HEK293 (cell line): Measurements from ENCODE around the gene KDM2B.

Source experiments
- GLI2 ChIP-seq: fragments of 450-650 bp; formaldehyde crosslinking; IDR thresholded peaks from 2 replicates; pipeline ENCODE4; 2017; ENCODE audit warnings: missing biosample characterization, missing genetic modification characterization, low read depth, borderline replicate concordance
- SP7 ChIP-seq: fragments of 450-650 bp; formaldehyde crosslinking; IDR thresholded peaks from 2 replicates; pipeline ENCODE4 v1.5.1; 2016; ENCODE audit warnings: missing biosample characterization, missing genetic modification characterization
- ZBTB7A ChIP-seq: fragments of 450-650 bp; formaldehyde crosslinking; IDR thresholded peaks from 2 replicates; pipeline ENCODE4 v1.5.1; 2016; ENCODE audit warnings: low read depth, missing biosample characterization, missing genetic modification characterization
- ZNF138 ChIP-seq: fragments of 450-650 bp; formaldehyde crosslinking; IDR thresholded peaks from 2 replicates; pipeline ENCODE4 v1.5.1; 2016; ENCODE audit warnings: missing biosample characterization, missing genetic modification characterization, borderline replicate concordance
- ZNF23 ChIP-seq: fragments of 450-650 bp; formaldehyde crosslinking; IDR thresholded peaks from 2 replicates; pipeline ENCODE4 v1.5.1; 2016; ENCODE audit warnings: missing biosample characterization, missing genetic modification characterization, borderline replicate concordance
- ZNF274 ChIP-seq, 2 experiments: fragments of 200-500 bp in 1 of 2; fragments of 450-650 bp in 1 of 2; sonication (Bioruptor generic) in 1 of 2; formaldehyde crosslinking in 1 of 2; IDR thresholded peaks; 2 replicates each; pipeline versions ENCODE4 v1.5.1 to v1.6.1; 2014 to 2016; ENCODE audit warnings: borderline replicate concordance in 1 of 2, inconsistent platforms in 1 of 2, low read length in 1 of 2, missing biosample characterization in 1 of 2, missing genetic modification characterization in 1 of 2
- ZNF629 ChIP-seq: fragments of 450-650 bp; formaldehyde crosslinking; IDR thresholded peaks from 2 replicates; pipeline ENCODE4 v1.5.1; 2017; ENCODE audit warnings: missing biosample characterization, missing genetic modification characterization
- ZNF670 ChIP-seq: fragments of 450-650 bp; formaldehyde crosslinking; IDR thresholded peaks from 2 replicates; pipeline ENCODE4 v1.5.1; 2016; ENCODE audit warnings: missing biosample characterization, missing genetic modification characterization, low read depth
- TF ChIP-seq, protein P1 (sequence below): fragments of 450-650 bp; formaldehyde crosslinking; IDR thresholded peaks from 2 replicates; pipeline ENCODE4 v1.5.1; 2017; ENCODE audit warnings: missing biosample characterization, mild to moderate bottlenecking, missing genetic modification characterization, moderate library complexity
- TF ChIP-seq, protein P2 (sequence below): fragments of 450-650 bp; formaldehyde crosslinking; IDR thresholded peaks from 2 replicates; pipeline ENCODE4 v1.5.1; 2016; ENCODE audit warnings: missing biosample characterization, missing genetic modification characterization
- TF ChIP-seq, protein P3 (sequence below): fragments of 450-650 bp; formaldehyde crosslinking; IDR thresholded peaks from 2 replicates; pipeline ENCODE4 v1.5.1; 2016; ENCODE audit warnings: missing biosample characterization, missing genetic modification characterization
- TF ChIP-seq, protein P4 (sequence below): fragments of 450-650 bp; formaldehyde crosslinking; IDR thresholded peaks from 2 replicates; pipeline ENCODE4 v1.5.1; 2016; ENCODE audit warnings: missing biosample characterization, missing genetic modification characterization
- TF ChIP-seq, protein P5 (sequence below): sonication (generic); formaldehyde crosslinking; IDR thresholded peaks from 2 replicates; pipeline ENCODE4 v1.8.1; 2022; ENCODE audit warnings: mild to moderate bottlenecking, moderate library complexity, missing genetic modification reagents
- TF ChIP-seq, protein P6 (sequence below): fragments of 450-650 bp; formaldehyde crosslinking; IDR thresholded peaks from 2 replicates; pipeline ENCODE4 v1.5.1; 2017; ENCODE audit warnings: missing biosample characterization, missing genetic modification characterization

DNA sequence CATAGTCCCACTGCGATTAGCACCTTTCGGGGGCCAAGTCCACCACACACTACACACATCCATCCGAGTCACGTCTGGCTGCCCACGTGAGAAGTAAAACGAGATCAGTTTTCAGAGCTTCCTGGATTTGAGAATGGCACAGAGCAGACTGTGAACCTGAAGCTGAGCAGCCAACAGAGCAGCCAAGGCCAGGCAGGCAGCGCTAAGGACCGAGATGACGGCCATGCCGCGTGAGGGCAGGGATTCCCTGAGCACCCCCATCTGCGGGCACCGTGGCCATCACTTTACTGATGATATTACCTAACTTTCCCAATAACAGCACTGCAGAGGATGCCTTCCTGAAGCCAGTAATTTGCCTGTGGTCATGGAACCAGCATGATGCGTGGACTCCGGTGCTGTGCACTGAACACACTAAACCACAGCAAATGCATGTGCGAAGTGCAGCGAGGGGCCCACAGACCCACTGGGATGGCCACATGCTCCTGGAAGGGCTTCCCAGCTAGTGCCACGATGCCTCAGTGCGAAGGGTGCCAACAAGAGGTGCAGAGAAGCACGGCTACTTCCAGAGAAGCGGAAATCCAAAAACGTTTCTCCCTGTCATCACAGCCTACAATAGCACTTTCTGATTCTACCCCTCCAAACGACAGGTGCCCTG, 124.9 kb downstream of the KDM2B start:
- TF ChIP-seq, protein P1, sequence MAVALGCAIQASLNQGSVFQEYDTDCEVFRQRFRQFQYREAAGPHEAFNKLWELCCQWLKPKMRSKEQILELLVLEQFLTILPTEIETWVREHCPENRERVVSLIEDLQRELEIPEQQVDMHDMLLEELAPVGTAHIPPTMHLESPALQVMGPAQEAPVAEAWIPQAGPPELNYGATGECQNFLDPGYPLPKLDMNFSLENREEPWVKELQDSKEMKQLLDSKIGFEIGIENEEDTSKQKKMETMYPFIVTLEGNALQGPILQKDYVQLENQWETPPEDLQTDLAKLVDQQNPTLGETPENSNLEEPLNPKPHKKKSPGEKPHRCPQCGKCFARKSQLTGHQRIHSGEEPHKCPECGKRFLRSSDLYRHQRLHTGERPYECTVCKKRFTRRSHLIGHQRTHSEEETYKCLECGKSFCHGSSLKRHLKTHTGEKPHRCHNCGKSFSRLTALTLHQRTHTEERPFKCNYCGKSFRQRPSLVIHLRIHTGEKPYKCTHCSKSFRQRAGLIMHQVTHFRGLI (tag by site-specific recombination), result no peak
- TF ChIP-seq, protein P2, sequence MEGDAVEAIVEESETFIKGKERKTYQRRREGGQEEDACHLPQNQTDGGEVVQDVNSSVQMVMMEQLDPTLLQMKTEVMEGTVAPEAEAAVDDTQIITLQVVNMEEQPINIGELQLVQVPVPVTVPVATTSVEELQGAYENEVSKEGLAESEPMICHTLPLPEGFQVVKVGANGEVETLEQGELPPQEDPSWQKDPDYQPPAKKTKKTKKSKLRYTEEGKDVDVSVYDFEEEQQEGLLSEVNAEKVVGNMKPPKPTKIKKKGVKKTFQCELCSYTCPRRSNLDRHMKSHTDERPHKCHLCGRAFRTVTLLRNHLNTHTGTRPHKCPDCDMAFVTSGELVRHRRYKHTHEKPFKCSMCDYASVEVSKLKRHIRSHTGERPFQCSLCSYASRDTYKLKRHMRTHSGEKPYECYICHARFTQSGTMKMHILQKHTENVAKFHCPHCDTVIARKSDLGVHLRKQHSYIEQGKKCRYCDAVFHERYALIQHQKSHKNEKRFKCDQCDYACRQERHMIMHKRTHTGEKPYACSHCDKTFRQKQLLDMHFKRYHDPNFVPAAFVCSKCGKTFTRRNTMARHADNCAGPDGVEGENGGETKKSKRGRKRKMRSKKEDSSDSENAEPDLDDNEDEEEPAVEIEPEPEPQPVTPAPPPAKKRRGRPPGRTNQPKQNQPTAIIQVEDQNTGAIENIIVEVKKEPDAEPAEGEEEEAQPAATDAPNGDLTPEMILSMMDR, result no peak
- no peak for TF ChIP-seq SP7 (tag by site-specific recombination)
- TF ChIP-seq, protein P3, sequence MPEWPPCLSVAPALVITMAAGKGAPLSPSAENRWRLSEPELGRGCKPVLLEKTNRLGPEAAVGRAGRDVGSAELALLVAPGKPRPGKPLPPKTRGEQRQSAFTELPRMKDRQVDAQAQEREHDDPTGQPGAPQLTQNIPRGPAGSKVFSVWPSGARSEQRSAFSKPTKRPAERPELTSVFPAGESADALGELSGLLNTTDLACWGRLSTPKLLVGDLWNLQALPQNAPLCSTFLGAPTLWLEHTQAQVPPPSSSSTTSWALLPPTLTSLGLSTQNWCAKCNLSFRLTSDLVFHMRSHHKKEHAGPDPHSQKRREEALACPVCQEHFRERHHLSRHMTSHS, result no peak
- no peak for TF ChIP-seq ZNF274 (IDR thresholded peaks at IDR 0.05; ENCODE audit: low read length)
- TF ChIP-seq ZNF274 (tag by site-specific recombination; IDR thresholded peaks at IDR 0.05; ENCODE audit: borderline replicate concordance), result no peak
- TF ChIP-seq ZNF23 (tag by site-specific recombination), result no peak
- TF ChIP-seq ZBTB7A, result no peak
- TF ChIP-seq ZNF629, result no peak
- TF ChIP-seq ZNF138 (tag by site-specific recombination), result no peak
- TF ChIP-seq ZNF670 (tag by site-specific recombination), result no peak
- TF ChIP-seq, protein P4, sequence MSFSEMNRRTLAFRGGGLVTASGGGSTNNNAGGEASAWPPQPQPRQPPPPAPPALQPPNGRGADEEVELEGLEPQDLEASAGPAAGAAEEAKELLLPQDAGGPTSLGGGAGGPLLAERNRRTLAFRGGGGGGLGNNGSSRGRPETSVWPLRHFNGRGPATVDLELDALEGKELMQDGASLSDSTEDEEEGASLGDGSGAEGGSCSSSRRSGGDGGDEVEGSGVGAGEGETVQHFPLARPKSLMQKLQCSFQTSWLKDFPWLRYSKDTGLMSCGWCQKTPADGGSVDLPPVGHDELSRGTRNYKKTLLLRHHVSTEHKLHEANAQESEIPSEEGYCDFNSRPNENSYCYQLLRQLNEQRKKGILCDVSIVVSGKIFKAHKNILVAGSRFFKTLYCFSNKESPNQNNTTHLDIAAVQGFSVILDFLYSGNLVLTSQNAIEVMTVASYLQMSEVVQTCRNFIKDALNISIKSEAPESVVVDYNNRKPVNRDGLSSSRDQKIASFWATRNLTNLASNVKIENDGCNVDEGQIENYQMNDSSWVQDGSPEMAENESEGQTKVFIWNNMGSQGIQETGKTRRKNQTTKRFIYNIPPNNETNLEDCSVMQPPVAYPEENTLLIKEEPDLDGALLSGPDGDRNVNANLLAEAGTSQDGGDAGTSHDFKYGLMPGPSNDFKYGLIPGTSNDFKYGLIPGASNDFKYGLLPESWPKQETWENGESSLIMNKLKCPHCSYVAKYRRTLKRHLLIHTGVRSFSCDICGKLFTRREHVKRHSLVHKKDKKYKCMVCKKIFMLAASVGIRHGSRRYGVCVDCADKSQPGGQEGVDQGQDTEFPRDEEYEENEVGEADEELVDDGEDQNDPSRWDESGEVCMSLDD (tag by site-specific recombination), result no peak
- TF ChIP-seq, protein P5, sequence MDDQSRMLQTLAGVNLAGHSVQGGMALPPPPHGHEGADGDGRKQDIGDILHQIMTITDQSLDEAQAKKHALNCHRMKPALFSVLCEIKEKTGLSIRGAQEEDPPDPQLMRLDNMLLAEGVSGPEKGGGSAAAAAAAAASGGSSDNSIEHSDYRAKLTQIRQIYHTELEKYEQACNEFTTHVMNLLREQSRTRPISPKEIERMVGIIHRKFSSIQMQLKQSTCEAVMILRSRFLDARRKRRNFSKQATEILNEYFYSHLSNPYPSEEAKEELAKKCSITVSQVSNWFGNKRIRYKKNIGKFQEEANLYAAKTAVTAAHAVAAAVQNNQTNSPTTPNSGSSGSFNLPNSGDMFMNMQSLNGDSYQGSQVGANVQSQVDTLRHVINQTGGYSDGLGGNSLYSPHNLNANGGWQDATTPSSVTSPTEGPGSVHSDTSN, result no peak
- TF ChIP-seq, protein P6, sequence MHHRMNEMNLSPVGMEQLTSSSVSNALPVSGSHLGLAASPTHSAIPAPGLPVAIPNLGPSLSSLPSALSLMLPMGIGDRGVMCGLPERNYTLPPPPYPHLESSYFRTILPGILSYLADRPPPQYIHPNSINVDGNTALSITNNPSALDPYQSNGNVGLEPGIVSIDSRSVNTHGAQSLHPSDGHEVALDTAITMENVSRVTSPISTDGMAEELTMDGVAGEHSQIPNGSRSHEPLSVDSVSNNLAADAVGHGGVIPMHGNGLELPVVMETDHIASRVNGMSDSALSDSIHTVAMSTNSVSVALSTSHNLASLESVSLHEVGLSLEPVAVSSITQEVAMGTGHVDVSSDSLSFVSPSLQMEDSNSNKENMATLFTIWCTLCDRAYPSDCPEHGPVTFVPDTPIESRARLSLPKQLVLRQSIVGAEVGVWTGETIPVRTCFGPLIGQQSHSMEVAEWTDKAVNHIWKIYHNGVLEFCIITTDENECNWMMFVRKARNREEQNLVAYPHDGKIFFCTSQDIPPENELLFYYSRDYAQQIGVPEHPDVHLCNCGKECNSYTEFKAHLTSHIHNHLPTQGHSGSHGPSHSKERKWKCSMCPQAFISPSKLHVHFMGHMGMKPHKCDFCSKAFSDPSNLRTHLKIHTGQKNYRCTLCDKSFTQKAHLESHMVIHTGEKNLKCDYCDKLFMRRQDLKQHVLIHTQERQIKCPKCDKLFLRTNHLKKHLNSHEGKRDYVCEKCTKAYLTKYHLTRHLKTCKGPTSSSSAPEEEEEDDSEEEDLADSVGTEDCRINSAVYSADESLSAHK (tag by site-specific recombination), result no peak
- no peak for TF ChIP-seq GLI2 (tag by site-specific recombination)
